Retinal pigment epithelial cell (primary cell): Measurements from ENCODE around the gene GPRC5D.
A peak's percentile ranks its signal among the peaks of the same experiment; 100 is the strongest.

Source experiments
- DNase-seq: peaks from one replicate; pipeline ENCODE4 v3.0.0-alpha.2; 2010; ENCODE audit warnings: low read depth
- H3K4me3 ChIP-seq: 2 replicates; pipeline ENCODE4 v1.5.1; 2011; ENCODE audit warnings: mild to moderate bottlenecking, low read length, control low read depth, moderate library complexity
- CTCF ChIP-seq: conservative IDR thresholded peaks from 2 replicates; pipeline ENCODE4 v1.5.1; 2011; ENCODE audit warnings: low read depth, low read length, control low read depth, inconsistent platforms

The GPRC5D gene

GRCh38 chr12:12997734-12998133 lies 45.8 kb upstream of the GPRC5D start:
- H3K4me3 ChIP-seq = no peak overlapping the region
- TF ChIP-seq CTCF = no peak
- no peak for DNase-seq

- DNase-seq = no peak
- no peak for TF ChIP-seq CTCF
- no peak overlapping the region for H3K4me3 ChIP-seq
Measured at GRCh38 chr12:12997156-12997555, 45.2 kb upstream of the GPRC5D start.

GRCh38 chr12:12996209-12996608 lies 44.2 kb upstream of the GPRC5D start:
- no peak overlapping the region for H3K4me3 ChIP-seq
- DNase-seq = no peak
- no peak for TF ChIP-seq CTCF

- no peak overlapping the region for H3K4me3 ChIP-seq
- no peak for DNase-seq
- no peak for TF ChIP-seq CTCF
Measured at GRCh38 chr12:12995088-12995487, 43.1 kb upstream of the GPRC5D start.

- DNase-seq = no peak
- TF ChIP-seq CTCF = no peak
- H3K4me3 ChIP-seq = no peak overlapping the region
Measured at GRCh38 chr12:12993367-12993766, 41.4 kb upstream of the GPRC5D start.

- no peak for TF ChIP-seq CTCF
- H3K4me3 ChIP-seq = peak overlapping the region; percentile 11
- DNase-seq = peak; percentile 87
Measured at GRCh38 chr12:12992418-12993130, 40.6 kb upstream of the GPRC5D start.

GRCh38 chr12:12990700-12991468 lies 38.9 kb upstream of the GPRC5D start:
- DNase-seq = no peak
- no peak overlapping the region for H3K4me3 ChIP-seq
- no peak for TF ChIP-seq CTCF
